HG02763 (cell line): Measurements from ENCODE around the gene WFS1.

ENCODE experiments used
- ATAC-seq: cut with Tn5 transposase; IDR thresholded peaks from one replicate; pipeline ENCODE4 v1.9.1; 2021; ENCODE audit warnings: mild to moderate bottlenecking, moderate library complexity; ENCODE audit not compliant: unreplicated experiment

The WFS1 gene

GRCh38 chr4:6279582-6280289 lies 10.1 kb downstream of the WFS1 start:
- ATAC-seq: no peak

GRCh38 chr4:6280365-6280996 lies 10.8 kb downstream of the WFS1 start:
- ATAC-seq: no peak

GRCh38 chr4:6281436-6282313 lies 12.0 kb downstream of the WFS1 start:
- ATAC-seq: no peak

GRCh38 chr4:6282314-6282771 lies 12.7 kb downstream of the WFS1 start:
- ATAC-seq: no peak

- ATAC-seq: no peak
Observed at GRCh38 chr4:6283282-6283681, 13.6 kb downstream of the WFS1 start.

GRCh38 chr4:6287017-6287788 lies 17.6 kb downstream of the WFS1 start:
- ATAC-seq: no peak

GRCh38 chr4:6288342-6288741 lies 18.7 kb downstream of the WFS1 start:
- no peak for ATAC-seq

GRCh38 chr4:6288871-6289270 lies 19.2 kb downstream of the WFS1 start:
- no peak for ATAC-seq

GRCh38 chr4:6290256-6290655 lies 20.6 kb downstream of the WFS1 start:
- ATAC-seq: no peak

GRCh38 chr4:6290769-6291547 lies 21.3 kb downstream of the WFS1 start:
- ATAC-seq: no peak

GRCh38 chr4:6291784-6292297 lies 22.2 kb downstream of the WFS1 start:
- ATAC-seq: no peak

GRCh38 chr4:6292376-6293096 lies 22.9 kb downstream of the WFS1 start:
- ATAC-seq: no peak

- no peak for ATAC-seq
Observed at GRCh38 chr4:6293097-6293445, 23.4 kb downstream of the WFS1 start.

- no peak for ATAC-seq
Observed at GRCh38 chr4:6293661-6294060, 24.0 kb downstream of the WFS1 start.

- no peak for ATAC-seq
Observed at GRCh38 chr4:6294705-6295421, 25.2 kb downstream of the WFS1 start.

- ATAC-seq: no peak
Observed at GRCh38 chr4:6295495-6295894, 25.8 kb downstream of the WFS1 start.

- no peak for ATAC-seq
Observed at GRCh38 chr4:6296026-6296425, 26.4 kb downstream of the WFS1 start.

GRCh38 chr4:6297266-6297815 lies 27.7 kb downstream of the WFS1 start:
- ATAC-seq: no peak
